Transverse colon (tissue), 4 donors: ENCODE data around the gene PTPRD. TPM values are rescaled to one million over a fixed set of nuclear protein-coding genes. Genes with fewer than 3 reads are reported as not detected.

Experiments
- DNase-seq: peaks from one replicate; pipeline ENCODE4 v3.0.0-alpha.2; 2019
- H3K27ac ChIP-seq, 4 donors: fragments of 200-600 bp; sonication (generic); 2 replicates each; pipeline ENCODE4 v1.5.1; 2016 to 2018; ENCODE audit warnings: inconsistent platforms in 4 of 4
- H3K27me3 ChIP-seq: fragments of 200-600 bp; sonication (generic); 2 replicates; pipeline ENCODE4 v1.5.1; 2017; ENCODE audit warnings: inconsistent platforms
- H3K36me3 ChIP-seq, 4 donors: fragments of 200-600 bp; sonication (generic); 2 replicates each; pipeline ENCODE4 v1.5.1; 2017 to 2019; ENCODE audit warnings: inconsistent platforms in 4 of 4
- H3K4me1 ChIP-seq, 4 donors: fragments of 200-600 bp; sonication (generic); 2 replicates each; pipeline ENCODE4 v1.5.1; 2017 to 2020; ENCODE audit warnings: inconsistent platforms in 4 of 4
- H3K4me3 ChIP-seq, 4 donors: fragments of 200-600 bp; sonication (generic); 1 replicate in 1 of 4; 2 replicates in 3 of 4; pipeline versions ENCODE4 v1.5.1 to v1.6.1; 2017 to 2019; ENCODE audit warnings: inconsistent platforms in 4 of 4
- H3K9me3 ChIP-seq, 2 donors: fragments of 200-600 bp; sonication (generic); 2 replicates each; pipeline ENCODE4 v1.5.1; 2017 to 2019; ENCODE audit warnings: inconsistent platforms in 2 of 2
- CTCF ChIP-seq, 5 experiments: fragments of 200-600 bp in 3 of 5; fragments of 450-650 bp in 2 of 5; sonication (generic) in 3 of 5; IDR thresholded peaks; 1 replicate in 2 of 5; 2 replicates in 3 of 5; pipeline ENCODE4 v1.5.1; 2016 to 2017; ENCODE audit warnings: antibody characterized with exemption in 5 of 5, inconsistent platforms in 3 of 5, mild to moderate bottlenecking in 2 of 5, moderate library complexity in 1 of 5
- EP300 ChIP-seq: sonication (generic); formaldehyde crosslinking; IDR thresholded peaks from one replicate; pipeline ENCODE4 v1.6.1; 2017; ENCODE audit warnings: antibody characterized with exemption, low read depth
- POLR2A ChIP-seq: fragments of 450-650 bp; IDR thresholded peaks from one replicate; pipeline ENCODE4 v1.6.1; 2016; ENCODE audit warnings: antibody characterized with exemption, mild to moderate bottlenecking, moderate library complexity
- POLR2AphosphoS5 ChIP-seq, 3 donors: sonication (generic); formaldehyde crosslinking; IDR thresholded peaks; one replicate each; pipeline ENCODE4 v1.6.1; 2016; ENCODE audit warnings: antibody characterized with exemption in 3 of 3
- WGBS, 2 donors: methylation state at CpG; one replicate each; pipeline ENCODE4 v1.1.5; 2018; ENCODE audit warnings: low coverage in 1 of 2; 5-methylcytosine and 5-hydroxymethylcytosine counted together
- in situ Hi-C, 4 donors: fragments of 200-750 bp; cut with MboI; loops; one replicate each; pipeline versions ENCODE4 v1.15.0 to v1.15.1; 2017; ENCODE audit warnings: low sequenced_read_pairs in 3 of 4, low pct_ligation_motif_present in 1 of 4, low pct_unique_long_range_greater_than_20kb in 1 of 4
- intact Hi-C: fragments of 100-400 bp; cut with DNase I; formaldehyde crosslinking; loops from one replicate; pipeline ENCODE4 v1.15.1; 2023; ENCODE audit warnings: low total_unique reads
- total RNA-seq, 4 donors: library from RNA; depleted of rRNA; stranded (reverse); fragments of >200 nt; gene quantifications; one replicate each; pipeline ENCODE4 v1.1.0, GENCODE V29; 2016

Gene PTPRD
- total RNA-seq, 4 donors from 2014 or later, result 43.0 to 115 (median 79.1) TPM

- Histone ChIP-seq H3K4me1 (no peaks in the 10 kb centered on the region), H3K4me3 (no peak overlapping the region), H3K36me3 (no peaks in the 10 kb centered on the region), H3K9me3 (no peaks in the 10 kb centered on the region), H3K27me3 (no peaks in the 10 kb centered on the region), H3K27ac (no peak overlapping the region)
- in situ Hi-C loops, result loop anchor here in 1 of 4 donors (25.0 kb wide), 1 partner anchor 106 kb away; no protein-coding TSS in a partner anchor
- 29 to 44% methylated on average over 1 of the region's 1 CpG for WGBS, 2 donors
- no peak for TF ChIP-seq CTCF (IDR thresholded peaks at IDR 0.05)
- TF ChIP-seq POLR2AphosphoS5 (IDR thresholded peaks at IDR 0.05), result no peak
- TF ChIP-seq POLR2A, result no peak
- no peak for TF ChIP-seq EP300
- DNase-seq, result no peak
- intact Hi-C loops, result no loop called here
Measured at GRCh38 chr9:10168241-10168640, 444.6 kb downstream of the PTPRD start.

GRCh38 chr9:10148796-10149195 lies 464.0 kb downstream of the PTPRD start:
- Histone ChIP-seq H3K27me3 (no peaks in the 10 kb centered on the region), H3K27ac (no peak overlapping the region), H3K4me1 (no peaks in the 10 kb centered on the region), H3K9me3 (no peaks in the 10 kb centered on the region), H3K36me3 (no peaks in the 10 kb centered on the region), H3K4me3 (no peak overlapping the region)
- no peak for TF ChIP-seq POLR2A
- no peak for TF ChIP-seq POLR2AphosphoS5 (IDR thresholded peaks at IDR 0.05)
- TF ChIP-seq CTCF (IDR thresholded peaks at IDR 0.05), result no peak
- no peak for TF ChIP-seq EP300
- no peak for DNase-seq
- intact Hi-C loops (no loop called here), in situ Hi-C loops (no loop called here)

- no peaks in the 10 kb centered on the region for H3K27me3 ChIP-seq
- H3K36me3 ChIP-seq, result no peaks in the 10 kb centered on the region
- 51 to 66% methylated on average over 8 of the region's 8 CpGs for WGBS, 2 donors
- no peak for TF ChIP-seq POLR2AphosphoS5 (IDR thresholded peaks at IDR 0.05)
- no peak for TF ChIP-seq CTCF (IDR thresholded peaks at IDR 0.05)
- no peak for TF ChIP-seq EP300
- no peak for TF ChIP-seq POLR2A
- H3K4me1 ChIP-seq, result no peaks in the 10 kb centered on the region
- in situ Hi-C loops (no loop called here), intact Hi-C loops (no loop called here)
- H3K4me3 ChIP-seq, result no peak overlapping the region
- no peak for DNase-seq
- no peak overlapping the region for H3K27ac ChIP-seq
- no peaks in the 10 kb centered on the region for H3K9me3 ChIP-seq
Measured at GRCh38 chr9:10146517-10147331, 466.1 kb downstream of the PTPRD start.

- Histone ChIP-seq H3K36me3 (no peaks in the 10 kb centered on the region), H3K27ac (no peak overlapping the region), H3K27me3 (no peaks in the 10 kb centered on the region), H3K4me1 (no peaks in the 10 kb centered on the region), H3K4me3 (no peak overlapping the region), H3K9me3 (no peaks in the 10 kb centered on the region)
- in situ Hi-C loops, result no loop called here
- TF ChIP-seq CTCF (IDR thresholded peaks at IDR 0.05) (no peak), POLR2AphosphoS5 (IDR thresholded peaks at IDR 0.05) (no peak), POLR2A (no peak), EP300 (no peak)
- intact Hi-C loops, result no loop called here
- WGBS, 2 donors, result 69 to 70% methylated on average over 3 of the region's 3 CpGs
- DNase-seq, result no peak
Measured at GRCh38 chr9:10144355-10144754, 468.4 kb downstream of the PTPRD start.
